ENCODE measurements around the gene TIAM1.

- no peak for TF ChIP-seq POLR2A (IDR thresholded peaks at IDR 0.05)
- TF ChIP-seq, protein P1, sequence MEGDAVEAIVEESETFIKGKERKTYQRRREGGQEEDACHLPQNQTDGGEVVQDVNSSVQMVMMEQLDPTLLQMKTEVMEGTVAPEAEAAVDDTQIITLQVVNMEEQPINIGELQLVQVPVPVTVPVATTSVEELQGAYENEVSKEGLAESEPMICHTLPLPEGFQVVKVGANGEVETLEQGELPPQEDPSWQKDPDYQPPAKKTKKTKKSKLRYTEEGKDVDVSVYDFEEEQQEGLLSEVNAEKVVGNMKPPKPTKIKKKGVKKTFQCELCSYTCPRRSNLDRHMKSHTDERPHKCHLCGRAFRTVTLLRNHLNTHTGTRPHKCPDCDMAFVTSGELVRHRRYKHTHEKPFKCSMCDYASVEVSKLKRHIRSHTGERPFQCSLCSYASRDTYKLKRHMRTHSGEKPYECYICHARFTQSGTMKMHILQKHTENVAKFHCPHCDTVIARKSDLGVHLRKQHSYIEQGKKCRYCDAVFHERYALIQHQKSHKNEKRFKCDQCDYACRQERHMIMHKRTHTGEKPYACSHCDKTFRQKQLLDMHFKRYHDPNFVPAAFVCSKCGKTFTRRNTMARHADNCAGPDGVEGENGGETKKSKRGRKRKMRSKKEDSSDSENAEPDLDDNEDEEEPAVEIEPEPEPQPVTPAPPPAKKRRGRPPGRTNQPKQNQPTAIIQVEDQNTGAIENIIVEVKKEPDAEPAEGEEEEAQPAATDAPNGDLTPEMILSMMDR (IDR thresholded peaks at IDR 0.05), result no peak
Measured at GRCh38 chr21:31232344-31232743, 111.7 kb downstream of the TIAM1 start.

Measured in adrenal gland (tissue), 5 donors.